WTC11 (cell line): ENCODE data around the gene LRMDA. TPM values are rescaled to one million over a fixed set of nuclear protein-coding genes. Genes with fewer than 3 reads are reported as not detected.

Experiments
- ATAC-seq: fragments of 200-7000 bp; cut with Tn5 transposase; 2 replicates; pipeline ENCODE4 v1.10.0; 2021; ENCODE audit warnings: mild to moderate bottlenecking, moderate library complexity
- CTCF ChIA-PET: fragments of 300-600 bp; sonication (Branson Sonifier 250); formaldehyde crosslinking; loops from one replicate; lab custom pipeline; 2021; ENCODE audit warnings: antibody characterized with exemption; lab: Charles Lee
- POLR2A ChIA-PET: fragments of 350-600 bp; sonication (Branson Sonifier 250); formaldehyde crosslinking; loops from one replicate; lab custom pipeline; 2021; ENCODE audit warnings: antibody characterized with exemption; lab: Charles Lee
- DNase-seq: peaks from one replicate; pipeline ENCODE4 v3.0.0; 2021; ENCODE audit warnings: low spot score
- H3K27ac Mint-ChIP-seq: 2 replicates; pipeline ENCODE4 v1.8.0; 2021; ENCODE audit warnings: mixed read lengths
- H3K27me3 Mint-ChIP-seq: 2 replicates; pipeline ENCODE4 v1.8.0; 2021; ENCODE audit warnings: low read depth, mild to moderate bottlenecking, moderate library complexity, mixed read lengths
- H3K36me3 Mint-ChIP-seq: 2 replicates; pipeline ENCODE4 v1.8.0; 2021; ENCODE audit warnings: mixed read lengths
- H3K4me1 Mint-ChIP-seq: 2 replicates; pipeline ENCODE4 v1.8.0; 2022; ENCODE audit warnings: mixed read lengths
- H3K4me3 Mint-ChIP-seq: 2 replicates; pipeline ENCODE4 v1.8.0; 2021; ENCODE audit warnings: mild to moderate bottlenecking, moderate library complexity, mixed read lengths
- H3K9me3 Mint-ChIP-seq: 2 replicates; pipeline ENCODE4 v1.8.0; 2021; ENCODE audit warnings: mixed read lengths
- ARID4B ChIP-seq: sonication (generic); formaldehyde crosslinking; IDR thresholded peaks from 2 replicates; pipeline ENCODE4 v1.8.0; 2023; ENCODE audit warnings: missing genetic modification reagents, mild to moderate bottlenecking, borderline replicate concordance
- ATF6 ChIP-seq: sonication (generic); formaldehyde crosslinking; IDR thresholded peaks from 2 replicates; pipeline ENCODE4 v1.8.1; 2023; ENCODE audit warnings: mild to moderate bottlenecking, missing genetic modification reagents
- CREB1 ChIP-seq: sonication (generic); formaldehyde crosslinking; IDR thresholded peaks from 2 replicates; pipeline ENCODE4 v1.8.0; 2023; ENCODE audit warnings: mild to moderate bottlenecking, missing genetic modification reagents
- EMX1 ChIP-seq: fragments of 250-450 bp; sonication (Bioruptor Pico); IDR thresholded peaks from 2 replicates; pipeline ENCODE4 v1.8.0; 2021; ENCODE audit warnings: mild to moderate bottlenecking
- IRF2 ChIP-seq: sonication (generic); formaldehyde crosslinking; IDR thresholded peaks from 2 replicates; pipeline ENCODE4 v1.8.0; 2022; ENCODE audit warnings: low read depth, missing genetic modification reagents, borderline replicate concordance
- NFYB ChIP-seq: sonication (generic); formaldehyde crosslinking; conservative IDR thresholded peaks from 2 replicates; pipeline ENCODE4 v1.8.0; 2022; ENCODE audit warnings: low read depth, missing genetic modification reagents
- PRDM15 ChIP-seq: sonication (generic); formaldehyde crosslinking; IDR thresholded peaks from 2 replicates; pipeline ENCODE4 v1.8.0; 2022; ENCODE audit warnings: missing genetic modification reagents
- PRRX2 ChIP-seq: fragments of 250-450 bp; sonication (Bioruptor Pico); IDR thresholded peaks from 2 replicates; pipeline ENCODE4 v1.8.0; 2021; ENCODE audit warnings: mild to moderate bottlenecking
- RORB ChIP-seq: fragments of 250-450 bp; sonication (Bioruptor Pico); IDR thresholded peaks from 2 replicates; pipeline ENCODE4 v1.9.0; 2021; ENCODE audit warnings: mild to moderate bottlenecking
- SMAD3 ChIP-seq: sonication (generic); formaldehyde crosslinking; IDR thresholded peaks from 2 replicates; pipeline ENCODE4 v1.8.0; 2022; ENCODE audit warnings: missing genetic modification reagents, mild to moderate bottlenecking, borderline replicate concordance
- SOX15 ChIP-seq: fragments of 250-450 bp; sonication (Bioruptor Pico); IDR thresholded peaks from 2 replicates; pipeline ENCODE4 v1.9.0; 2021; ENCODE audit warnings: mild to moderate bottlenecking
- TP53 ChIP-seq: sonication (generic); formaldehyde crosslinking; IDR thresholded peaks from 2 replicates; pipeline ENCODE4 v1.8.1; 2023; ENCODE audit warnings: mild to moderate bottlenecking, missing genetic modification reagents
- ZBTB21 ChIP-seq: sonication (generic); formaldehyde crosslinking; IDR thresholded peaks from 2 replicates; pipeline ENCODE4 v1.8.1; 2023; ENCODE audit warnings: mild to moderate bottlenecking, missing genetic modification reagents, borderline replicate concordance
- ZBTB43 ChIP-seq: sonication (generic); formaldehyde crosslinking; IDR thresholded peaks from 2 replicates; pipeline ENCODE4 v1.8.1; 2023; ENCODE audit warnings: mild to moderate bottlenecking, missing genetic modification reagents
- ZNF138 ChIP-seq: sonication (generic); formaldehyde crosslinking; conservative IDR thresholded peaks from 2 replicates; pipeline ENCODE4 v1.8.1; 2022; ENCODE audit warnings: mild to moderate bottlenecking, moderate library complexity, missing genetic modification reagents
- ZNF219 ChIP-seq: sonication (generic); formaldehyde crosslinking; IDR thresholded peaks from 2 replicates; pipeline ENCODE4 v1.8.0; 2023; ENCODE audit warnings: missing genetic modification reagents, mild to moderate bottlenecking, borderline replicate concordance
- ZNF232 ChIP-seq: sonication (generic); formaldehyde crosslinking; IDR thresholded peaks from 2 replicates; pipeline ENCODE4 v1.8.0; 2022; ENCODE audit warnings: mild to moderate bottlenecking, missing genetic modification reagents
- ZNF281 ChIP-seq: sonication (generic); formaldehyde crosslinking; IDR thresholded peaks from 2 replicates; pipeline ENCODE4 v1.8.0; 2023; ENCODE audit warnings: mild to moderate bottlenecking, missing genetic modification reagents
- ZNF671 ChIP-seq: fragments of 250-450 bp; sonication (Bioruptor Pico); IDR thresholded peaks from 2 replicates; pipeline ENCODE4 v1.8.0; 2021; ENCODE audit warnings: mild to moderate bottlenecking
- total RNA-seq: library from RNA; stranded (reverse); gene quantifications from 3 replicates; pipeline ENCODE4 v1.2.3, GENCODE V29; 2021

Gene LRMDA
- total RNA-seq, 1 experiment from 2014 or later, result 0.92 TPM

GRCh38 chr10:75418712-75419111 lies 12.7 kb upstream of the LRMDA start:
- H3K27me3 Mint-ChIP-seq, result peaks cover 100% of the 10 kb centered on the region
- peaks cover 5% of the 10 kb centered on the region; the same call in 1 of the 2 replicates for H3K9me3 Mint-ChIP-seq
- ATAC-seq (no peak), DNase-seq (no peak)
- peaks cover 20% of the 10 kb centered on the region for H3K4me1 Mint-ChIP-seq
- POLR2A ChIA-PET, result interaction anchor here (0.5 kb wide), 1 partner anchor 132 kb away, joined by 3 read pairs; no protein-coding TSS in a partner anchor
- no peak overlapping the region for H3K27ac Mint-ChIP-seq
- no peak overlapping the region for H3K4me3 Mint-ChIP-seq
- no peaks in the 10 kb centered on the region for H3K36me3 Mint-ChIP-seq
- TF ChIP-seq ZNF281 (CRISPR knock-in tag) (no peak), ZNF219 (CRISPR knock-in tag) (no peak), ZBTB43 (CRISPR knock-in tag) (no peak), IRF2 (CRISPR knock-in tag) (no peak), ATF6 (no peak), NFYB (CRISPR knock-in tag) (no peak), ZNF138 (CRISPR knock-in tag) (no peak), SMAD3 (CRISPR knock-in tag) (no peak), RORB (no peak), ZNF671 (CRISPR knock-in tag) (no peak), PRDM15 (no peak), ZBTB21 (no peak), ZNF232 (CRISPR knock-in tag) (no peak)
- TF ChIP-seq, all 79 proteins: peak for 0
- CTCF ChIA-PET, result no interaction called here

- Mint-ChIP-seq H3K9me3 (peaks cover 5% of the 10 kb centered on the region; the same call in 1 of the 2 replicates), H3K36me3 (no peaks in the 10 kb centered on the region), H3K27ac (no peak overlapping the region), H3K4me1 (peaks cover 2% of the 10 kb centered on the region), H3K4me3 (no peak overlapping the region), H3K27me3 (peaks cover 95% of the 10 kb centered on the region)
- POLR2A ChIA-PET, result no interaction called here
- CTCF ChIA-PET, result interaction anchor here (1.1 to 1.2 kb wide), 2 partner anchors 27 to 171 kb away, joined by 3 to 4 read pairs; no protein-coding TSS in a partner anchor
- ATAC-seq, result no peak
- no peak for DNase-seq
- TF ChIP-seq ARID4B (no peak), PRRX2 (CRISPR knock-in tag) (no peak), TP53 (CRISPR knock-in tag) (no peak), ATF6 (no peak), SOX15 (CRISPR knock-in tag) (no peak), CREB1 (no peak), EMX1 (CRISPR knock-in tag) (no peak)
Observed at GRCh38 chr10:75422913-75423312, 8.5 kb upstream of the LRMDA start.
